Osteocyte (in vitro differentiated cells): ENCODE results near the gene SNRPA. TPM values are rescaled to one million over a fixed set of nuclear protein-coding genes. Genes with fewer than 3 reads are reported as not detected.
A peak's percentile ranks its signal among the peaks of the same experiment; 100 is the strongest.

ENCODE experiments used
- DNase-seq: peaks from one replicate; pipeline ENCODE4 v3.0.0; 2021; ENCODE audit warnings: mixed read lengths; ENCODE audit not compliant: unreplicated experiment; ENCODE audit errors: extremely low spot score
- H3K27ac Mint-ChIP-seq: one replicate; pipeline ENCODE4 v1.8.0; 2021; ENCODE audit warnings: mild to moderate bottlenecking, mixed read lengths; ENCODE audit not compliant: unreplicated experiment
- H3K27me3 Mint-ChIP-seq: one replicate; pipeline ENCODE4 v1.8.0; 2021; ENCODE audit warnings: mixed read lengths; ENCODE audit not compliant: unreplicated experiment
- H3K36me3 Mint-ChIP-seq: one replicate; pipeline ENCODE4 v1.8.0; 2021; ENCODE audit warnings: mixed read lengths; ENCODE audit not compliant: unreplicated experiment
- H3K4me1 Mint-ChIP-seq: one replicate; pipeline ENCODE4 v1.8.0; 2021; ENCODE audit warnings: mixed read lengths; ENCODE audit not compliant: unreplicated experiment
- H3K4me3 Mint-ChIP-seq: one replicate; pipeline ENCODE4 v1.8.0; 2021; ENCODE audit warnings: mild to moderate bottlenecking, moderate library complexity, mixed read lengths; ENCODE audit not compliant: unreplicated experiment
- H3K9me3 Mint-ChIP-seq: one replicate; pipeline ENCODE4 v1.8.0; 2021; ENCODE audit warnings: mixed read lengths; ENCODE audit not compliant: unreplicated experiment
- CTCF ChIP-seq: fragments of 200-600 bp; sonication (generic); IDR thresholded peaks from 2 replicates; pipeline ENCODE4 v1.5.0; 2021; ENCODE audit warnings: antibody characterized with exemption, mild to moderate bottlenecking, moderate library complexity
- total RNA-seq: library from RNA; stranded (reverse); gene quantifications from 2 replicates; pipeline ENCODE4 v1.2.1, GENCODE V29; 2021

Gene SNRPA
- total RNA-seq, 1 donor from 2014 or later = 53.2 TPM

- Mint-ChIP-seq H3K36me3 (peaks cover 10% of the 10 kb centered on the region), H3K9me3 (no peaks in the 10 kb centered on the region), H3K27ac (peak overlapping the region; percentile 98), H3K4me3 (peak overlapping the region; percentile 90), H3K4me1 (peaks cover 62% of the 10 kb centered on the region), H3K27me3 (no peaks in the 10 kb centered on the region)
- no peak for TF ChIP-seq CTCF
- no peak for DNase-seq
These were observed 33.6 kb upstream of the SNRPA start for GRCh38 chr19:40717325-40717879.

GRCh38 chr19:40717880-40718773 lies 32.9 kb upstream of the SNRPA start:
- Mint-ChIP-seq H3K9me3 (no peaks in the 10 kb centered on the region), H3K4me1 (peaks cover 62% of the 10 kb centered on the region), H3K27me3 (no peaks in the 10 kb centered on the region), H3K36me3 (peaks cover 7% of the 10 kb centered on the region), H3K4me3 (peak overlapping the region; percentile 90), H3K27ac (peak overlapping the region; percentile 98)
- no peak for DNase-seq
- no peak for TF ChIP-seq CTCF

- DNase-seq = no peak
- peak overlapping the region; percentile 90 for H3K4me3 Mint-ChIP-seq
- no peak for TF ChIP-seq CTCF
- H3K9me3 Mint-ChIP-seq = no peaks in the 10 kb centered on the region
- no peaks in the 10 kb centered on the region for H3K27me3 Mint-ChIP-seq
- H3K36me3 Mint-ChIP-seq = peaks cover 14% of the 10 kb centered on the region
- H3K4me1 Mint-ChIP-seq = peaks cover 62% of the 10 kb centered on the region
- peak overlapping the region; percentile 98 for H3K27ac Mint-ChIP-seq
These were observed 32.1 kb upstream of the SNRPA start for GRCh38 chr19:40718774-40719391.

- TF ChIP-seq CTCF = no peak
- Mint-ChIP-seq H3K4me1 (peaks cover 60% of the 10 kb centered on the region), H3K36me3 (peaks cover 15% of the 10 kb centered on the region), H3K9me3 (no peaks in the 10 kb centered on the region), H3K27ac (peak overlapping the region; percentile 98), H3K27me3 (no peaks in the 10 kb centered on the region), H3K4me3 (peak overlapping the region; percentile 90)
- DNase-seq = no peak
These were observed 31.5 kb upstream of the SNRPA start for GRCh38 chr19:40719414-40719894.

- peaks cover 44% of the 10 kb centered on the region for H3K4me1 Mint-ChIP-seq
- peak overlapping the region; percentile 74 for H3K27ac Mint-ChIP-seq
- no peaks in the 10 kb centered on the region for H3K9me3 Mint-ChIP-seq
- peaks cover 17% of the 10 kb centered on the region for H3K36me3 Mint-ChIP-seq
- H3K4me3 Mint-ChIP-seq = no peak overlapping the region
- no peak for TF ChIP-seq CTCF
- DNase-seq = no peak
- H3K27me3 Mint-ChIP-seq = no peaks in the 10 kb centered on the region
These were observed 29.9 kb upstream of the SNRPA start for GRCh38 chr19:40721140-40721486.
